NK-92 treated with Interleukin-12 subunit alpha and Interleukin-12 subunit beta, amount 100 ng/mL, for 24 hours (cell line): ENCODE measurements around the gene COQ4.

Experiments used
- DNase-seq: peaks from one replicate; lab custom pipeline; 2025; lab: John Stamatoyannopoulos, UW

Gene COQ4

GRCh38 chr9:128372784-128373183 lies 50.1 kb downstream of the COQ4 start:
- DNase-seq = no peak

- DNase-seq = no peak
Measured at GRCh38 chr9:128374221-128374675, 51.6 kb downstream of the COQ4 start.

GRCh38 chr9:128375865-128376264 lies 53.2 kb downstream of the COQ4 start:
- DNase-seq = no peak

- DNase-seq = no peak
Measured at GRCh38 chr9:128382261-128382660, 59.6 kb downstream of the COQ4 start.

GRCh38 chr9:128383007-128383753 lies 60.5 kb downstream of the COQ4 start:
- DNase-seq = no peak
